HCT116 (cell line): Measurements from ENCODE around the gene INSYN1. TPM values are rescaled to one million over a fixed set of nuclear protein-coding genes. Genes with fewer than 3 reads are reported as not detected.

Experiments used
- ATAC-seq: fragments of 200-7000 bp; cut with Tn5 transposase; 2 replicates; pipeline ENCODE4 v1.9.1; 2020; ENCODE audit warnings: mild to moderate bottlenecking, moderate library complexity
- BruUV-seq: library from RNA; stranded (reverse); fragments of 400-500 nt; replicated peaks from 2 replicates; lab custom pipeline; 2021; lab: Mats Ljungman, UMichigan
- CTCF ChIA-PET: fragments of 300-600 bp; sonication (Branson Sonifier 250); formaldehyde crosslinking; loops from one replicate; lab custom pipeline; 2021; ENCODE audit warnings: antibody characterized with exemption; lab: Charles Lee
- POLR2A ChIA-PET: fragments of 300-600, 350-600 bp; sonication (Branson Sonifier 250); formaldehyde crosslinking; loops from one replicate; lab custom pipeline; 2021; ENCODE audit warnings: antibody characterized with exemption; lab: Charles Lee
- RAD21 ChIA-PET, 2 experiments: fragments of 300-600 bp; sonication (Branson Sonifier 250); formaldehyde crosslinking; loops; one replicate each; lab custom pipeline; 2023; ENCODE audit warnings: low total read pairs in 2 of 2; ENCODE audit not compliant: uncharacterized antibody in 2 of 2, unreplicated experiment in 2 of 2, low non-redundant PET in 1 of 2; lab: Charles Lee
- DNase-seq: peaks from one replicate; pipeline ENCODE4 v3.0.0-alpha.2; 2010; ENCODE audit warnings: low read depth, low spot score
- H2AFZ ChIP-seq: fragments of 200-600 bp; shearing (Covaris generic), sonication (generic); 2 replicates; pipeline ENCODE4 v1.6.1; 2017; ENCODE audit warnings: low read depth, mixed run types, mixed read lengths, antibody characterized with exemption, low read length; ENCODE audit not compliant: poor library complexity, severe bottlenecking
- H3K27ac ChIP-seq: 2 replicates; pipeline ENCODE4 v1.5.1; 2012; ENCODE audit warnings: low read depth, low read length
- H3K27me3 ChIP-seq: fragments of 200-600 bp; sonication (generic); 2 replicates; pipeline ENCODE4 v1.6.1; 2016; ENCODE audit warnings: mixed run types, low read length, mixed read lengths; ENCODE audit not compliant: insufficient read depth
- H3K36me3 ChIP-seq, 2 experiments: fragments of 200-500 bp in 1 of 2; fragments of 200-600 bp in 1 of 2; sonication (Bioruptor generic) in 1 of 2; sonication (generic) in 1 of 2; 2 replicates each; pipeline versions ENCODE4 v1.5.1 to v1.6.1; 2014 to 2016; ENCODE audit warnings: low read length in 2 of 2, inconsistent platforms in 1 of 2, mixed read lengths in 1 of 2, mixed run types in 1 of 2; ENCODE audit not compliant: insufficient read depth in 2 of 2, control insufficient read depth in 1 of 2
- H3K4me1 ChIP-seq, 2 experiments: fragments of 200-600 bp in 1 of 2; sonication (generic) in 1 of 2; 2 replicates each; pipeline versions ENCODE4 v1.5.1 to v1.6.1; 2012 to 2017; ENCODE audit warnings: low read length in 2 of 2, inconsistent platforms in 1 of 2, mild to moderate bottlenecking in 1 of 2, mixed read lengths in 1 of 2, mixed run types in 1 of 2, moderate library complexity in 1 of 2; ENCODE audit not compliant: insufficient read depth in 2 of 2, control insufficient read depth in 1 of 2
- H3K4me2 ChIP-seq: fragments of 200-600 bp; sonication (generic); 2 replicates; pipeline ENCODE4 v1.6.1; 2017; ENCODE audit warnings: mixed run types, low read length, mixed read lengths
- H3K4me3 ChIP-seq, 2 experiments: fragments of 200-600 bp in 1 of 2; sonication (generic) in 1 of 2; replicated peaks in 1 of 2; 2 replicates each; pipeline ENCODE4 v1.5.1; 2011 to 2016; ENCODE audit warnings: low read length in 2 of 2, control low read depth in 1 of 2, low read depth in 1 of 2, mild to moderate bottlenecking in 1 of 2, mixed read lengths in 1 of 2, mixed run types in 1 of 2
- H3K79me2 ChIP-seq: fragments of 200-600 bp; sonication (generic); 2 replicates; pipeline ENCODE4 v1.6.1; 2017; ENCODE audit warnings: mild to moderate bottlenecking, mixed run types, low read length, moderate library complexity, mixed read lengths; ENCODE audit not compliant: insufficient read depth
- H3K9ac ChIP-seq: fragments of 200-600 bp; sonication (generic); 2 replicates; pipeline ENCODE4 v1.6.1; 2016; ENCODE audit warnings: low read length, mixed read lengths
- H3K9me2 ChIP-seq: fragments of 200-600 bp; sonication (generic), shearing (Covaris generic); 2 replicates; pipeline ENCODE4 v1.6.1; 2017; ENCODE audit warnings: mixed run types, mild to moderate bottlenecking, moderate library complexity; ENCODE audit not compliant: insufficient read depth
- H3K9me3 ChIP-seq, 2 experiments: fragments of 200-500 bp in 1 of 2; fragments of 200-600 bp in 1 of 2; sonication (Bioruptor generic) in 1 of 2; sonication (generic) in 1 of 2; 2 replicates each; pipeline ENCODE4 v1.6.1; 2014 to 2017; ENCODE audit warnings: low read length in 2 of 2, mixed read lengths in 2 of 2, inconsistent platforms in 1 of 2, low read depth in 1 of 2, mild to moderate bottlenecking in 1 of 2, mixed run types in 1 of 2, moderate library complexity in 1 of 2; ENCODE audit not compliant: control insufficient read depth in 1 of 2, insufficient read depth in 1 of 2
- H4K20me1 ChIP-seq: fragments of 200-600 bp; sonication (generic), shearing (Covaris generic); 2 replicates; pipeline ENCODE4 v1.6.1; 2017; ENCODE audit warnings: mixed run types, mild to moderate bottlenecking, moderate library complexity; ENCODE audit not compliant: insufficient read depth
- CEBPB ChIP-seq: IDR thresholded peaks from 2 replicates; pipeline ENCODE4 v1.6.1; 2012; ENCODE audit warnings: low read depth
- EGR1 ChIP-seq: IDR thresholded peaks from 2 replicates; pipeline ENCODE4 v1.6.1; 2012; ENCODE audit warnings: low read depth
- ELF1 ChIP-seq: IDR thresholded peaks from 2 replicates; pipeline ENCODE4 v1.6.1; 2012; ENCODE audit warnings: low read depth, borderline replicate concordance
- EZH2phosphoT487 ChIP-seq: fragments of 200-600 bp; IDR thresholded peaks from 2 replicates; pipeline ENCODE4 v1.6.1; 2018; ENCODE audit warnings: antibody characterized with exemption, borderline replicate concordance
- FOSL1 ChIP-seq: IDR thresholded peaks from 2 replicates; pipeline ENCODE4 v1.6.1; 2012; ENCODE audit warnings: low read depth
- JUND ChIP-seq: IDR thresholded peaks from 2 replicates; pipeline ENCODE4 v1.6.1; 2012
- POLR2A ChIP-seq: IDR thresholded peaks from 2 replicates; pipeline ENCODE4 v1.7.0; 2011; ENCODE audit warnings: borderline replicate concordance; ENCODE audit not compliant: insufficient read depth, insufficient read length; ENCODE audit errors: extremely low read depth
- POLR2AphosphoS5 ChIP-seq: IDR thresholded peaks from 2 replicates; pipeline ENCODE4 v1.6.1; 2011; ENCODE audit warnings: mild to moderate bottlenecking, low read depth, low read length, moderate library complexity
- SIN3A ChIP-seq: IDR thresholded peaks from 2 replicates; pipeline ENCODE4 v1.6.1; 2012; ENCODE audit warnings: low read depth
- SP1 ChIP-seq: IDR thresholded peaks from 2 replicates; pipeline ENCODE4 v1.6.1; 2012; ENCODE audit warnings: low read depth
- TCF7L2 ChIP-seq: IDR thresholded peaks from 2 replicates; pipeline ENCODE4 v1.7.0; 2011; ENCODE audit warnings: borderline replicate concordance, inconsistent platforms; ENCODE audit not compliant: insufficient read depth, insufficient read length; ENCODE audit errors: extremely low read depth
- YY1 ChIP-seq: IDR thresholded peaks from 2 replicates; pipeline ENCODE4 v1.6.1; 2011; ENCODE audit warnings: low read length, low read depth, moderate library complexity, mild to moderate bottlenecking; ENCODE audit not compliant: insufficient replicate concordance; ENCODE audit errors: extremely low read depth
- intact Hi-C: fragments of 100-400 bp; cut with micrococcal nuclease; formaldehyde crosslinking; loops from 2 replicates; pipeline ENCODE4 v1.10.0; 2022
- total RNA-seq: library from RNA; stranded (reverse); gene quantifications from one replicate; pipeline ENCODE4 v1.2.1, GENCODE V29; 2021; ENCODE audit not compliant: unreplicated experiment
- TF ChIP-seq, protein P1 (sequence below), 3 experiments: fragments of 200-600 bp in 1 of 3; sonication (generic) in 1 of 3; IDR thresholded peaks in 2 of 3; conservative IDR thresholded peaks in 1 of 3; 2 replicates each; pipeline ENCODE4 v1.5.1; 2012 to 2017; ENCODE audit warnings: low read depth in 2 of 3, low read length in 2 of 3, antibody characterized with exemption in 1 of 3, borderline replicate concordance in 1 of 3, control low read depth in 1 of 3, mild to moderate bottlenecking in 1 of 3, mixed read lengths in 1 of 3, mixed run types in 1 of 3, moderate library complexity in 1 of 3; ENCODE audit not compliant: insufficient read depth in 1 of 3
- TF ChIP-seq, protein P2 (sequence below): IDR thresholded peaks from 2 replicates; pipeline ENCODE4 v1.6.1; 2012

Gene INSYN1
- total RNA-seq, 1 experiment from 2014 or later = 2.0 TPM

DNA sequence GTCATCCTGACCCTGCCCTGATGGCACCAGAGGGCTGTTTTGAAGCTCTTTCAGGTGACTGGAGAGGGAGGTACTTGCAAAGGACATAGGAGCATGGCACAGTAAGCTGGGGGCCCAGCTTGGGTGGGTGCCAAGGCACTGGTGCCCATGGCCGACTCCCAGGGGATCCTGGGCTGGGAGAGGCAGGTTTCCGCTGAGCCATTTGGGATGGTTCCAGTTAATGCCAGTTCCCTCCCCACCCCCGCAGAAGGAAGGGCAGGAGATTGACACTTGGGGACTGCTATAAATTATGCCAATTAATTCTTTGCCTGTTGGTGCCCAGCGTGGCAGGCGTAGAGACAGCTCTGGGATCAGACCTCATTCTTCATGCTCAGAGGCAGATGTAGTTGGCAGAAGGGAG is 42.8 kb downstream of the INSYN1 start (continued):
- TF ChIP-seq POLR2A (no peak), JUND (no peak), POLR2AphosphoS5 (no peak), SP1 (no peak), YY1 (no peak)
- TF ChIP-seq, protein P1, sequence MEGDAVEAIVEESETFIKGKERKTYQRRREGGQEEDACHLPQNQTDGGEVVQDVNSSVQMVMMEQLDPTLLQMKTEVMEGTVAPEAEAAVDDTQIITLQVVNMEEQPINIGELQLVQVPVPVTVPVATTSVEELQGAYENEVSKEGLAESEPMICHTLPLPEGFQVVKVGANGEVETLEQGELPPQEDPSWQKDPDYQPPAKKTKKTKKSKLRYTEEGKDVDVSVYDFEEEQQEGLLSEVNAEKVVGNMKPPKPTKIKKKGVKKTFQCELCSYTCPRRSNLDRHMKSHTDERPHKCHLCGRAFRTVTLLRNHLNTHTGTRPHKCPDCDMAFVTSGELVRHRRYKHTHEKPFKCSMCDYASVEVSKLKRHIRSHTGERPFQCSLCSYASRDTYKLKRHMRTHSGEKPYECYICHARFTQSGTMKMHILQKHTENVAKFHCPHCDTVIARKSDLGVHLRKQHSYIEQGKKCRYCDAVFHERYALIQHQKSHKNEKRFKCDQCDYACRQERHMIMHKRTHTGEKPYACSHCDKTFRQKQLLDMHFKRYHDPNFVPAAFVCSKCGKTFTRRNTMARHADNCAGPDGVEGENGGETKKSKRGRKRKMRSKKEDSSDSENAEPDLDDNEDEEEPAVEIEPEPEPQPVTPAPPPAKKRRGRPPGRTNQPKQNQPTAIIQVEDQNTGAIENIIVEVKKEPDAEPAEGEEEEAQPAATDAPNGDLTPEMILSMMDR (IDR thresholded peaks at IDR 0.05 in 2 of 3, conservative IDR thresholded peaks at IDR 0.05 in 1 of 3; ENCODE audit: borderline replicate concordance in 1 of 3, insufficient read depth in 1 of 3, low read depth in 2 of 3, low read length in 2 of 3) = no peak
- TF ChIP-seq, all 23 proteins: peak for 0

DNA sequence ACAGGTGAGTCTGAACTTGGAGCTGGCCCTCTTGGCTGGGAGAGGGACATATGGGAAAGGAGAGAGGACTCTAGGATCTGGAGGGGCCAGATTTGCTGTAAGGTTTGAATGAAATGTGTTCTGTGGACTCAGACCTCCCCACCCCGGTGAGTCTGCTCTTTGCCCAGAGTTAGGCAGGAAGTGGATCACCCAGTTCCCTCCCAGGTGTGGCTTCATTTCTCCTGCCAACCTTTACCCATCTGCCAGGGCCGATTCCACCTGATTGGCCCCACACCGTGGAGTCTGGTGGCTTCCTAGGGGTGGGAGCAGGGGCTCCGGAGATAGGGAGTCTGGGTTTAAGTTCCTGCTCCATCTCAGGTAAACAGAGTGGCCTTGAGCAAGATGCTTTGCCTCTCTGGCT is 43.5 kb downstream of the INSYN1 start:
- peaks cover 14 to 16% of the 10 kb centered on the region in 2 experiments; a peak in 3 of 4 replicates for H3K36me3 ChIP-seq
- H2AFZ ChIP-seq = no peak overlapping the region
- no peak overlapping the region for H3K9ac ChIP-seq
- POLR2A ChIA-PET = no interaction called here
- CTCF ChIA-PET = no interaction called here
- TF ChIP-seq JUND = no peak
- TF ChIP-seq ELF1 = no peak
- TF ChIP-seq SP1 = no peak
- TF ChIP-seq EGR1 = no peak
- TF ChIP-seq CEBPB = no peak
- TF ChIP-seq FOSL1 = no peak
- no peak for TF ChIP-seq TCF7L2
- TF ChIP-seq, protein P2, sequence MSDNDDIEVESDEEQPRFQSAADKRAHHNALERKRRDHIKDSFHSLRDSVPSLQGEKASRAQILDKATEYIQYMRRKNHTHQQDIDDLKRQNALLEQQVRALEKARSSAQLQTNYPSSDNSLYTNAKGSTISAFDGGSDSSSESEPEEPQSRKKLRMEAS = no peak
- no peak for TF ChIP-seq EZH2phosphoT487
- no peak for TF ChIP-seq SIN3A
- TF ChIP-seq YY1 = no peak
- TF ChIP-seq, all 23 proteins: peak for 0
- H3K27ac ChIP-seq = no peak overlapping the region
- ATAC-seq = no peak
- no peaks in the 10 kb centered on the region; the same call in 1 of the 2 replicates for H3K79me2 ChIP-seq
- no peaks in the 10 kb centered on the region for H3K9me3 ChIP-seq
- DNase-seq = no peak
- RAD21 ChIA-PET = no interaction called here
- H3K27me3 ChIP-seq = no peaks in the 10 kb centered on the region
- H3K9me2 ChIP-seq = no peaks in the 10 kb centered on the region
- H3K4me1 ChIP-seq = peaks cover 0 to under 1% of the 10 kb centered on the region in 2 experiments; a peak in 1 of 4 replicates
- intact Hi-C loops = no loop called here
- H4K20me1 ChIP-seq = no peaks in the 10 kb centered on the region
- H3K4me3 ChIP-seq = no peak overlapping the region
- no peak overlapping the region for H3K4me2 ChIP-seq
- BruUV-seq = no TSS peak
